Keratinocyte (primary cell): ENCODE measurements around the gene NES. TPM values are rescaled to one million over a fixed set of nuclear protein-coding genes. Genes with fewer than 3 reads are reported as not detected.

Experiments used
- DNase-seq: peaks from one replicate; pipeline ENCODE4 v3.0.0-alpha.2; 2011; ENCODE audit warnings: low read depth, missing footprints, low spot score
- FAIRE-seq: peaks from 2 replicates; lab custom pipeline; 2011; peaks lifted over from hg19 to GRCh38; lab: Jason Lieb, UNC
- H2AFZ ChIP-seq: 2 replicates; pipeline ENCODE4 v1.6.0; 2012; ENCODE audit warnings: low read length, control low read depth, inconsistent platforms; ENCODE audit not compliant: control insufficient read depth
- H3K27ac ChIP-seq: 2 replicates; pipeline ENCODE4 v1.5.1; 2011; ENCODE audit warnings: low read length; ENCODE audit not compliant: control insufficient read depth, insufficient read depth
- H3K27me3 ChIP-seq: 3 replicates; pipeline ENCODE4 v1.6.0; 2011; ENCODE audit warnings: low read length; ENCODE audit not compliant: control insufficient read depth, insufficient read depth; ENCODE audit errors: extremely low read depth
- H3K36me3 ChIP-seq, 2 experiments: 2 replicates in 1 of 2; 3 replicates in 1 of 2; pipeline ENCODE4 v1.5.1; 2011; ENCODE audit warnings: low read length in 2 of 2, mild to moderate bottlenecking in 1 of 2; ENCODE audit not compliant: control insufficient read depth in 2 of 2, insufficient read depth in 2 of 2; ENCODE audit errors: extremely low read depth in 1 of 2
- H3K4me1 ChIP-seq: 3 replicates; pipeline ENCODE4 v1.5.1; 2011; ENCODE audit warnings: low read length; ENCODE audit not compliant: control insufficient read depth, insufficient read depth; ENCODE audit errors: extremely low read depth
- H3K4me2 ChIP-seq: 3 replicates; pipeline ENCODE4 v1.6.0; 2011; ENCODE audit warnings: low read depth, low read length; ENCODE audit not compliant: control insufficient read depth, insufficient read depth; ENCODE audit errors: extremely low read depth
- H3K4me3 ChIP-seq, 3 experiments: fragments of 200-600 bp in 1 of 3; sonication (generic) in 1 of 3; 2 replicates in 2 of 3; 3 replicates in 1 of 3; pipeline ENCODE4 v1.5.1; 2011 to 2016; ENCODE audit warnings: low read length in 3 of 3, mild to moderate bottlenecking in 3 of 3, control low read depth in 2 of 3, inconsistent platforms in 1 of 3, low read depth in 1 of 3, mixed read lengths in 1 of 3, mixed run types in 1 of 3, moderate library complexity in 1 of 3; ENCODE audit not compliant: control insufficient read depth in 2 of 3, insufficient read depth in 2 of 3; ENCODE audit errors: extremely low read depth in 1 of 3
- H3K79me2 ChIP-seq: 2 replicates; pipeline ENCODE4 v1.6.0; 2012; ENCODE audit warnings: low read length; ENCODE audit not compliant: control insufficient read depth, insufficient read depth
- H3K9ac ChIP-seq: 3 replicates; pipeline ENCODE4 v1.6.0; 2011; ENCODE audit warnings: low read length; ENCODE audit not compliant: control insufficient read depth, insufficient read depth; ENCODE audit errors: extremely low read depth
- H3K9me1 ChIP-seq: 3 replicates; pipeline ENCODE4 v1.6.0; 2011; ENCODE audit warnings: low read length; ENCODE audit not compliant: control insufficient read depth, insufficient read depth; ENCODE audit errors: extremely low read depth
- H3K9me3 ChIP-seq: 2 replicates; pipeline ENCODE4 v1.5.1; 2012; ENCODE audit warnings: low read depth, low read length; ENCODE audit not compliant: control insufficient read depth
- H4K20me1 ChIP-seq: 3 replicates; pipeline ENCODE4 v1.6.0; 2011; ENCODE audit warnings: low read length; ENCODE audit not compliant: control insufficient read depth, insufficient read depth; ENCODE audit errors: extremely low read depth
- EZH2 ChIP-seq: IDR thresholded peaks from one replicate; pipeline ENCODE4 v1.6.1; 2012; ENCODE audit warnings: inconsistent platforms, mild to moderate bottlenecking, low read length, moderate library complexity
- dilution Hi-C: fragments of 300-500 bp; cut with MboI; formaldehyde crosslinking; loops from one replicate; pipeline ENCODE4 v1.7.0; 2020; ENCODE audit warnings: low sequenced_read_pairs; ENCODE audit not compliant: extremely low pct_ligation_motif_present
- polyA plus RNA-seq, 5 experiments: library from polyadenylated mRNA; depleted of rRNA in 3 of 5; stranded (reverse) in 3 of 5; stranded (forward) in 1 of 5; unstranded in 1 of 5; fragments of >200 nt; gene quantifications; 1 replicate in 1 of 5; 2 replicates in 3 of 5; 3 replicates in 1 of 5; pipeline versions ENCODE4 v1.2.1 to v1.2.3, GENCODE V29; 2011 to 2012; ENCODE audit warnings: missing spikeins in 2 of 5, low read depth in 1 of 5, low replicate concordance in 1 of 5
- TF ChIP-seq, protein P1 (sequence below), 3 experiments: IDR thresholded peaks in 1 of 3; conservative IDR thresholded peaks in 1 of 3; optimal IDR thresholded peaks in 1 of 3; 2 replicates in 2 of 3; 3 replicates in 1 of 3; pipeline versions ENCODE3 to v1.5.1; 2011; ENCODE audit warnings: low read length in 3 of 3, mild to moderate bottlenecking in 3 of 3, moderate library complexity in 2 of 3, control low read depth in 1 of 3, inconsistent platforms in 1 of 3; ENCODE audit not compliant: insufficient read depth in 2 of 3; ENCODE audit errors: extremely low read depth in 1 of 3

The NES gene
- polyA plus RNA-seq, 1 donor (not counting 4 experiments of a cell fraction or from before 2014, with no cell fraction given) = not detected

DNA sequence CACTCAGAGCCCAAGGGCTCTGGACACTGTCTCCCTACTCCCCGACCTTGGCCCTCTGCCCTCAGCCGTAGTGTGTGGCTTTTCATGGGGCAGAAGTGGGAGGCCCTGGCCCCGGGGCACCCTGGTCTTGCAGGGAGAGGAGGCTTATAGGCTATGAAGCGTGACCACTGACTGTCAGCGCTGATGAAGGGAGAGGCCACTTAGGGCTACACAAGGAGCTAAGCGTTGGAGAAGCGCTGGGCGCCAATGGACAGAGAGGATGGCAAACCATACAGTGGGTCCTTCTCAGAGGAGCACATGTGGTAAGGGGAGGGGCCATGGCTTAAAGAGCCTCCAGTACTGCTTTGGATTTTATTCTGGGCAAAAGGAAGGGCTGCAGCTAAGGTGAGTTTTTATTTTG is 20.3 kb upstream of the NES start:
- peaks cover 18% of the 10 kb centered on the region for H3K4me1 ChIP-seq
- no peak for TF ChIP-seq EZH2
- TF ChIP-seq, protein P1, sequence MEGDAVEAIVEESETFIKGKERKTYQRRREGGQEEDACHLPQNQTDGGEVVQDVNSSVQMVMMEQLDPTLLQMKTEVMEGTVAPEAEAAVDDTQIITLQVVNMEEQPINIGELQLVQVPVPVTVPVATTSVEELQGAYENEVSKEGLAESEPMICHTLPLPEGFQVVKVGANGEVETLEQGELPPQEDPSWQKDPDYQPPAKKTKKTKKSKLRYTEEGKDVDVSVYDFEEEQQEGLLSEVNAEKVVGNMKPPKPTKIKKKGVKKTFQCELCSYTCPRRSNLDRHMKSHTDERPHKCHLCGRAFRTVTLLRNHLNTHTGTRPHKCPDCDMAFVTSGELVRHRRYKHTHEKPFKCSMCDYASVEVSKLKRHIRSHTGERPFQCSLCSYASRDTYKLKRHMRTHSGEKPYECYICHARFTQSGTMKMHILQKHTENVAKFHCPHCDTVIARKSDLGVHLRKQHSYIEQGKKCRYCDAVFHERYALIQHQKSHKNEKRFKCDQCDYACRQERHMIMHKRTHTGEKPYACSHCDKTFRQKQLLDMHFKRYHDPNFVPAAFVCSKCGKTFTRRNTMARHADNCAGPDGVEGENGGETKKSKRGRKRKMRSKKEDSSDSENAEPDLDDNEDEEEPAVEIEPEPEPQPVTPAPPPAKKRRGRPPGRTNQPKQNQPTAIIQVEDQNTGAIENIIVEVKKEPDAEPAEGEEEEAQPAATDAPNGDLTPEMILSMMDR (optimal IDR thresholded peaks at IDR 0.05 in 1 of 3, IDR thresholded peaks at IDR 0.05 in 1 of 3, conservative IDR thresholded peaks at IDR 0.05 in 1 of 3; ENCODE audit: extremely low read depth in 1 of 3, insufficient read depth in 2 of 3, low read length in 3 of 3) = no peak
- H3K9me1 ChIP-seq = no peaks in the 10 kb centered on the region
- H3K4me3 ChIP-seq = no peak overlapping the region
- no peak overlapping the region for H3K9ac ChIP-seq
- no peak overlapping the region for H2AFZ ChIP-seq
- FAIRE-seq = no peak
- H3K79me2 ChIP-seq = no peaks in the 10 kb centered on the region
- H3K27me3 ChIP-seq = no peaks in the 10 kb centered on the region
- no peak overlapping the region for H3K4me2 ChIP-seq
- DNase-seq = no peak
- H4K20me1 ChIP-seq = no peaks in the 10 kb centered on the region
- no peaks in the 10 kb centered on the region for H3K36me3 ChIP-seq
- H3K27ac ChIP-seq = no peak overlapping the region
- no peaks in the 10 kb centered on the region for H3K9me3 ChIP-seq
- dilution Hi-C loops = no loop called here

GRCh38 chr1:156696755-156697154 is 19.5 kb upstream of the NES start:
- Histone ChIP-seq H2AFZ (no peak overlapping the region), H3K9me1 (no peaks in the 10 kb centered on the region), H3K4me1 (peaks cover 25% of the 10 kb centered on the region), H3K4me3 (no peak overlapping the region), H3K27ac (no peak overlapping the region), H3K9me3 (no peaks in the 10 kb centered on the region), H3K36me3 (no peaks in the 10 kb centered on the region), H4K20me1 (no peaks in the 10 kb centered on the region), H3K4me2 (no peak overlapping the region), H3K9ac (no peak overlapping the region), H3K79me2 (no peaks in the 10 kb centered on the region), H3K27me3 (no peaks in the 10 kb centered on the region)
- DNase-seq (no peak), FAIRE-seq (no peak)
- TF ChIP-seq EZH2 = no peak
- TF ChIP-seq, protein P1 (optimal IDR thresholded peaks at IDR 0.05 in 1 of 3, IDR thresholded peaks at IDR 0.05 in 1 of 3, conservative IDR thresholded peaks at IDR 0.05 in 1 of 3; ENCODE audit: extremely low read depth in 1 of 3, insufficient read depth in 2 of 3, low read length in 3 of 3) = no peak
- dilution Hi-C loops = no loop called here
